ENCODE data around the gene ZNF644. TPM values are rescaled to one million over a fixed set of nuclear protein-coding genes. Genes with fewer than 3 reads are reported as not detected.

The ZNF644 gene
- polyA plus RNA-seq, 3 donors, result 7.0 to 22.2 (median 17.6) TPM

DNA sequence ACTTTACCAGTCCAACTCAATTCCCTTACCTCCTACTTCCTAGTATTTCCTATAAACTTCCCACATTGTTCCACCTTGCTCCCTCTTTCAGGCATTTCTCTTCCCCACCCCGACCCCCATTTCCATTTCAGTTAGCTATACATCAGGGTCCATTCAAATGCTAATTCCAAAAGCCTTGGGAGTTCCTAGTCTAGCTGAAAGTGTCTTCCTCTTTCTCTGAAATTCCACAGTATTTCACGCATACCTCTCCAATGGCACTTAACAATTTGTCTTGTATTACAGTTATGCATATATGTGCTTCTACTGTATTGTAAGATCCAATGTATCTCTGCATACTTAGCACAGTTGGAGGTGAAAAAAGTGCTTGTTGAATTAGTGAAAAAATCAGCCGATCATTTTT is 94.9 kb downstream of the ZNF644 start:
- H3K36me3 Mint-ChIP-seq, result peaks cover 22 to 33% of the 10 kb centered on the region in 2 donors
- TF ChIP-seq CTCF (IDR thresholded peaks at IDR 0.05), result no peak
- Histone ChIP-seq H3K27me3 (ENCODE audit: control insufficient read depth in 2 of 2, insufficient read depth in 2 of 2, low read length in 2 of 2) (no peaks in the 10 kb centered on the region), H2AFZ (ENCODE audit: insufficient read depth, low read depth, low read length, poor library complexity, severe bottlenecking) (no peak overlapping the region), H3K9ac (ENCODE audit: insufficient read depth, low read length, poor library complexity, severe bottlenecking) (no peak overlapping the region), H3K4me2 (replicated peaks; ENCODE audit: extremely low read depth, low read length, poor library complexity, severe bottlenecking) (no peak overlapping the region), H3K27ac (ENCODE audit: low read depth in 1 of 2, low read length in 2 of 2) (no peak overlapping the region), H3K79me2 (ENCODE audit: insufficient read depth, low read length) (peaks cover 91% of the 10 kb centered on the region), H4K20me1 (ENCODE audit: insufficient read depth, low read length) (peaks cover 75% of the 10 kb centered on the region), H3K36me3 (replicated peaks in 1 of 2; ENCODE audit: control insufficient read depth in 1 of 2, insufficient read depth in 2 of 2, low read length in 2 of 2) (peaks cover 0 to 7% of the 10 kb centered on the region in 2 donors), H3K4me1 (ENCODE audit: control insufficient read depth in 1 of 2, insufficient read depth in 2 of 2, low read length in 2 of 2) (no peaks in the 10 kb centered on the region), H3K9me3 (replicated peaks in 1 of 2; ENCODE audit: control insufficient read depth in 1 of 2, insufficient read depth in 1 of 2, low read length in 2 of 2) (no peaks in the 10 kb centered on the region), H3K4me3 (replicated peaks in 1 of 3; ENCODE audit: low read depth in 2 of 3, low read length in 3 of 3) (no peak overlapping the region)
- peak overlapping the region in 1 of 7 donors; percentile 34 for H3K27ac Mint-ChIP-seq
- 60% methylated on average over 1 of the region's 3 CpGs for WGBS (ENCODE audit: insufficient coverage)
- intact Hi-C loops (cut with micrococcal nuclease), result no loop called here
- peaks cover 0 to 2% (median 0%) of the 10 kb centered on the region in 3 donors for H3K27me3 Mint-ChIP-seq (ENCODE audit: low read depth in 3 of 3)
- H3K4me1 Mint-ChIP-seq, result peaks cover 23% of the 10 kb centered on the region
- no peak overlapping the region for H3K4me3 Mint-ChIP-seq
- DNase-seq, result no peak
- peaks cover 0 to 4% (median 1%) of the 10 kb centered on the region in 7 donors for H3K9me3 Mint-ChIP-seq

DNA sequence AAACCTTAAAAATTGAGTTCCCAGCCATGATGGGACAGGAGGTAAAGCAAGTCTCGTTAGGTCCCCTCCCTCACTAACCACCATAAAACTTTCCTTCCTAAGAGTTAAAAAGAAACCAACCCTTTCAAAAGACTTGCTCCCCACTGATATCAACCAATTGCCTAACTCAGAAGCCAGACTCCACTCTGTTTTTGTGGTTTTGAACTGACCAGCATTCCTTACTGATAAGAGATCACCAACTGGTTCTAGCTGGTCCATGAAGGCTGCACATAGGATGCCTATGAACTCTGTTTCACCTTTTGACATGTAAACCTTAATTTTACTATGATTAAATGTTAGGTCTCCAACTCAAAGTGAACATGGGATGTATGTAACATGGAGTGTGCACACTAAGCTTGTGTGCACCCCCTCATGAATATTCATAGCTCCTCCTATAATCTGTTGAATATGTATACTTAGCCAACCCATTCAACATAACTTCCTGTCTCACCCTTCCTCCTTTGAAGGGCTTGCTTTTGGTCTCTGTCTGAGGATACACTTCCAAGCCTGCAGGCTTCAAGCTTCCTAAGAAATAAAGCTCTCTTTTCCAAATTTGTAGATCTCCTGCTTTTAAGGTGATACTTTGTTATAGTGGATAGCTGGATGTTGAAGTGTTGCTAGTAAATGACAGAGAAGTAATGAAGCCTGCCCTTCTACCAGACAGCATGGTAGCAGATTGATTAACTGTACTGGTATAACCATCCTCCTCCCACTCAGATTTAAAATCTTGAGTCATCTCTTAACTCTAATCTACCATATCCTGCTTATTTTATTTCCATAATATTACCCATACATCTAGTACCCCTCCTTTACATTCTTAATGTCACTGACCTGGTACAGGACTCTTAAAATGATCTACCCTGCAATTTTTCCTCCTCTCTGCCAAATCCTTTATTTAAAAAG is 95.6 kb downstream of the ZNF644 start:
- H3K4me3 ChIP-seq (replicated peaks in 1 of 3; ENCODE audit: low read depth in 2 of 3, low read length in 3 of 3), result no peak overlapping the region
- H3K27me3 ChIP-seq (ENCODE audit: control insufficient read depth in 2 of 2, insufficient read depth in 2 of 2, low read length in 2 of 2), result no peaks in the 10 kb centered on the region
- Mint-ChIP-seq H3K4me3 (no peak overlapping the region), H3K27me3 (ENCODE audit: low read depth in 3 of 3) (peaks cover 0 to 2% (median 0%) of the 10 kb centered on the region in 3 donors), H3K27ac (peak overlapping the region in 1 of 7 donors; percentile 34), H3K4me1 (peaks cover 20% of the 10 kb centered on the region), H3K36me3 (peaks cover 21 to 30% of the 10 kb centered on the region in 2 donors), H3K9me3 (peaks cover 0 to 4% (median 1%) of the 10 kb centered on the region in 7 donors)
- intact Hi-C loops (cut with micrococcal nuclease), result no loop called here
- 60% methylated on average over 1 of the region's 1 CpG for WGBS (ENCODE audit: insufficient coverage)
- H3K27ac ChIP-seq (ENCODE audit: low read depth in 1 of 2, low read length in 2 of 2), result no peak overlapping the region
- no peak for TF ChIP-seq CTCF (IDR thresholded peaks at IDR 0.05)
- H4K20me1 ChIP-seq (ENCODE audit: insufficient read depth, low read length), result peaks cover 74% of the 10 kb centered on the region
- peaks cover 0 to 7% of the 10 kb centered on the region in 2 donors for H3K36me3 ChIP-seq (replicated peaks in 1 of 2; ENCODE audit: control insufficient read depth in 1 of 2, insufficient read depth in 2 of 2, low read length in 2 of 2)
- H3K9ac ChIP-seq (ENCODE audit: insufficient read depth, low read length, poor library complexity, severe bottlenecking), result no peak overlapping the region
- H3K4me1 ChIP-seq (ENCODE audit: control insufficient read depth in 1 of 2, insufficient read depth in 2 of 2, low read length in 2 of 2), result no peaks in the 10 kb centered on the region
- peaks cover 89% of the 10 kb centered on the region for H3K79me2 ChIP-seq (ENCODE audit: insufficient read depth, low read length)
- H2AFZ ChIP-seq (ENCODE audit: insufficient read depth, low read depth, low read length, poor library complexity, severe bottlenecking), result no peak overlapping the region
- no peaks in the 10 kb centered on the region for H3K9me3 ChIP-seq (replicated peaks in 1 of 2; ENCODE audit: control insufficient read depth in 1 of 2, insufficient read depth in 1 of 2, low read length in 2 of 2)
- H3K4me2 ChIP-seq (replicated peaks; ENCODE audit: extremely low read depth, low read length, poor library complexity, severe bottlenecking), result no peak overlapping the region
- no peak for DNase-seq

Measured in CD14-positive monocyte (primary cell).